HUES6 (cell line): Measurements from ENCODE around the gene PABPN1L.

Experiments
- H3K27ac ChIP-seq: 2 replicates; pipeline ENCODE4 v1.7.0; 2013; ENCODE audit warnings: low read depth, mild to moderate bottlenecking, low read length, inconsistent platforms
- H3K27me3 ChIP-seq: 2 replicates; pipeline ENCODE4 v1.6.1; 2013; ENCODE audit warnings: low read length; ENCODE audit not compliant: control insufficient read depth, insufficient read depth
- H3K36me3 ChIP-seq: 2 replicates; pipeline ENCODE4 v1.6.1; 2013; ENCODE audit warnings: low read length; ENCODE audit not compliant: control insufficient read depth, insufficient read depth
- H3K4me1 ChIP-seq: 2 replicates; pipeline ENCODE4 v1.6.1; 2013; ENCODE audit warnings: low read length; ENCODE audit not compliant: control insufficient read depth, insufficient read depth
- H3K4me3 ChIP-seq: 2 replicates; pipeline ENCODE4 v1.5.1; 2013; ENCODE audit warnings: low read depth, low read length
- H3K9ac ChIP-seq: one replicate; pipeline ENCODE4 v1.6.1; 2013; ENCODE audit warnings: mild to moderate bottlenecking, low read length
- H3K9me3 ChIP-seq: 2 replicates; pipeline ENCODE4 v1.6.1; 2013; ENCODE audit warnings: low read depth, low read length; ENCODE audit not compliant: control insufficient read depth, insufficient read depth

The PABPN1L gene

DNA sequence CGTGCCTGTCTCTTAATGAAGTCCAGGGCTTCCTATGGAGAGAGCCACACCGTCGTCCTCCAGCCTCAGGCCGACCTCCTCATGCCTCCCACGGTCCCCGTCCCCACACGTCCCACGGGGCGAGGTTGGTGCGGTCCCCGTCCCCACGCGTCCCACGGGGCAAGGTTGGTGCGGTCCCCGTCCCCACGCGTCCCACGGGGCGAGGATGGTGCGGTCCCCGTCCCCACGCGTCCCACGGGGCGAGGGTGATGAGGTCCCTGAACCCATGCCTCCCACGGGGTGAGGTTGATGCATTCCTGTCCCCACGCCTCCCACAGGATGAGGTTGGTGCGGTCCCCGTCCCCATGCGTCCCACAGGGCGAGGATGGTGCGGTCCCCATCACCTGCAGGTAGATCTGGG is 30.6 kb downstream of the PABPN1L start:
- Histone ChIP-seq H3K27me3 (no peaks in the 10 kb centered on the region), H3K4me3 (no peak overlapping the region), H3K27ac (no peak overlapping the region), H3K9ac (no peak overlapping the region), H3K36me3 (peaks cover 27% of the 10 kb centered on the region), H3K4me1 (no peaks in the 10 kb centered on the region), H3K9me3 (no peaks in the 10 kb centered on the region)

DNA sequence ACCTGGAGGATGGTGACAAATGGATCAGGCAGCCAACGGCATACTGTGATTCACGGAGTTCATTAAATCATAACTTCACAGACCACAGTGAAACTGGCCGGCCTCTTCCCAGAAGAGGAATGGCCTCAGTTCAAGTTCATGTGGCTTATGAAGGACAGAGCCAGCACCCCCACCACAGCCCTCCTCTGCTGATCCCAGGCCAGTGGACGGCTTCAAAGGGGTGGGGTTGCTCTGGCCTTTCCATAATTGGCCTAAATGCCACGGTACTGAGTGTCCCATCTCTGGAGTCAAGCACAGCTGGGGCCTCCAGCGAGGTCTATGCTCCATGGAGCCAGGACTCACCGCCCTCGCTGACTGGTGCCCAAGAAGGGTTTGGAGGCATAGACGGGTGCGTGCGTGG is 31.1 kb downstream of the PABPN1L start:
- Histone ChIP-seq H3K36me3 (peaks cover 23% of the 10 kb centered on the region), H3K27ac (no peak overlapping the region), H3K9ac (no peak overlapping the region), H3K4me1 (no peaks in the 10 kb centered on the region), H3K9me3 (no peaks in the 10 kb centered on the region), H3K4me3 (no peak overlapping the region), H3K27me3 (no peaks in the 10 kb centered on the region)

DNA sequence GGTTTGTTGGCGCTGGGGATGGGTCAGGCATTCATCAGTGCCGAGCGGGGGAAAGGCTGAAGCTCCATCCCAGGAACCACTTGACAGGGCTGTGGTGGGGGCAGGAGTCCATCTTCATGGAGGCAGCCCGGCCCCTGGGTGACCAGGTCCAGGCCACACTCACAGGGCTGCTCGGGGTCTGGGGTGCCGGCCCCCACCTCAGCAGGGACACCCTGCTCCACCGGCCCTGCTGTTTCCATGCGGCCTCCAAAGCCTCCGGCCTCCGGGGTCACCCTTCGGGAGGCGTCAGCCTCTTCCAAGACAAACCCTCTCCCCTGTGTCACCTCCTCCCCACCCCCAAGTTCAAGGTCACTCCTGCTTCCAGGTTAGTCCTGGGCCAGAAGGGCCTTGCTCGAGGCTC is 31.8 kb downstream of the PABPN1L start:
- H3K9ac ChIP-seq: no peak overlapping the region
- no peak overlapping the region for H3K4me3 ChIP-seq
- H3K27ac ChIP-seq: no peak overlapping the region
- H3K36me3 ChIP-seq: peaks cover 16% of the 10 kb centered on the region
- no peaks in the 10 kb centered on the region for H3K4me1 ChIP-seq
- H3K27me3 ChIP-seq: no peaks in the 10 kb centered on the region
- H3K9me3 ChIP-seq: no peaks in the 10 kb centered on the region

DNA sequence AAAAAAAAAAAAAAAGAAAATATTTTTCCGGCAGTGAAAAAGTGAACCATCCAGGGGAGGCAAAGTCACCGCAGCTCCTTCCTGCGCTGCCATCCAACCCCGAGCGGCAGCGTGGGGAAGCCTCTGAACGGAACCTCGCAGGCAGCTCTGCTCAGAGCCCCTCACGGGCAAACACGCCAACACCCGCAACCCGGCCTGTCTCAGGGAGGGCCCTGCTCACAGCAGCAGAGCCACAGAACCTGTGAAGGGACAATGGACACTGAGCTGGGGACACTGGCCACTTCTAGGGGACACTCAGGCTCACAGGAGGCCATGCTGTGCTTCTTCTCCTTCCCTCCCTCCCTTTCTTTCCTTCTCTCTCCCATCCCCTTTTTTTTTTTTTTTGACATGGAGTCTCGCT is 33.4 kb downstream of the PABPN1L start:
- Histone ChIP-seq H3K4me3 (no peak overlapping the region), H3K27ac (no peak overlapping the region), H3K27me3 (no peaks in the 10 kb centered on the region), H3K9ac (no peak overlapping the region), H3K4me1 (no peaks in the 10 kb centered on the region), H3K36me3 (peaks cover 11% of the 10 kb centered on the region), H3K9me3 (no peaks in the 10 kb centered on the region)

DNA sequence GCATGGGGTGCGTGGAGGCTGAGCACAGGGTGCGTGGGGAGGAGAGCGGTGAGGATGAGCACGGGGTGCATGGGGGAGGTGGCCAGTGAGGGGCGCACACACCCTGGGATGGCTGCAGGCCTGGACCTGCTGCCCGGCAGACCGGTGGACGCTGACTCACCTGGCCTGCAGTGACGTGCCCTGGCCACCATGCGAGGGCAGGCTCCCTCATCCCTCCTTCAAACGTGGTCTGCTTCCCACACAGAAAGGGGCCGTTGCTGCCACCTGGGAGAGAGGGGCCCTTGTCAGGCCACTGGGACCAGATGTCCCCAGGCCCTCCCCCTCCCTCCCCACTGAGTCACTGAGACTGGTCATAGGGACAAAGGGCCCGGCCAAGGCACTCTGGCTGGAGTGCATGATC is 34.6 kb downstream of the PABPN1L start:
- Histone ChIP-seq H3K27ac (no peak overlapping the region), H3K4me3 (no peak overlapping the region), H3K9me3 (no peaks in the 10 kb centered on the region), H3K36me3 (peaks cover 11% of the 10 kb centered on the region), H3K4me1 (no peaks in the 10 kb centered on the region), H3K9ac (no peak overlapping the region), H3K27me3 (no peaks in the 10 kb centered on the region)

DNA sequence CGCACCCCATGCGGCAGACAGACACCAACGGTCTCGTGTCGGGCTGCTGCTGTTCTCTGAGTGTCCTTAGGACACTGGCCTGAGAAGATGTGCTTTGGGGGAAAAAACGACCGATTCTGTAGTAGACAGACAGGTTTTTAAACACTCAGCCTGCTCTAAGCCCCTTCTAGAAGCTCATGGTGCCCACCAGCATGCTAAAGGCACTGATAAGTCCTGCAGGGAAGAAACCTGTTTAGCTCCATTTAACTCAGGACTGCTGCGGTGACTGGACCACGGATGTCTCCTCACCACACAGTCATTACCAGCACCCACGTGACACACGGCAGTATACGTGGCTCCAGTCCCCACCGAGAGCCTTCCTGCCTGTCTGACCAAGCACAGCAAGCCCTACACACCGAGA is 35.7 kb downstream of the PABPN1L start:
- Histone ChIP-seq H3K4me3 (no peak overlapping the region), H3K9me3 (no peaks in the 10 kb centered on the region), H3K27me3 (no peaks in the 10 kb centered on the region), H3K36me3 (peaks cover 11% of the 10 kb centered on the region), H3K4me1 (no peaks in the 10 kb centered on the region), H3K9ac (no peak overlapping the region), H3K27ac (no peak overlapping the region)

DNA sequence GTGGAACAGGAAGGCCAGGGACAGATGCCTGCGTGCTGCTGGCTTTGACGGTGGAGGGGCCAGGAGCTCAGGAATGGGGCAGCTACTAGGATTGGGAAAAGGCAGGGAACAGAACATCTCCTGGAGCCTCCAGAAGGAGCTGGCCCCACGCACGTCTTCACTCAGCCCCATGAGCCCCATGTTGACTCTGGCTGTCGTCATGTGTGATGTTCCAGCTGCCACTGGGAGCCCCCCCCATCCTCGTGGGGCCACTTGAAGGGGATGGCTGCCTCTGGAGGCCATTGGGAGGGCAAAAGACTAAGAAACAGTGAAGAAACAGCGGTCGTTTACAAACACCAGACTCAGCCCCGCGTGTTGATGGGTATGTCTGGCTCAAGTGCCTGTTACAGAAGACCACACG is 36.2 kb downstream of the PABPN1L start:
- H3K36me3 ChIP-seq: peaks cover 6% of the 10 kb centered on the region
- no peaks in the 10 kb centered on the region for H3K4me1 ChIP-seq

DNA sequence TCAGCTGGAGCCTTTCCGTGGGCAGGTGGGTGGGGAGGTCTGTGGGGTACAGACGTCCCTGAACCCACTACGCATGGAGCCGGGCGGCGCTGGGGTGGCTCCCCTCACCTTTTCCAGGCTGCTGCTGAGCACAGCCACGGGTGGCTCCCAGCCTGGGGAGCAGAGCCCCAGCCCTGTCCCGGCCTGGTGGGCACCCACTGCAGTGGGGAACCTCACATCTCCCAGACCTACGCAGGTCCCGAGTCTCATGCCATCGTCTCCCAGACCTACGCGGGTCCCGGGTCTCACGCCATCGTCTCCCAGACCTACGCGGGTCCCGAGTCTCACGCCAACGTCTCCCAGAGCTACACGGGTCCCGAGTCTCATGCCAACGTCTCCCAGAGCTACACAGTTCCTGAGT is 37.7 kb downstream of the PABPN1L start:
- H3K4me3 ChIP-seq: no peak overlapping the region
- peaks cover 4% of the 10 kb centered on the region; the same call in 1 of the 2 replicates for H3K36me3 ChIP-seq
- H3K27me3 ChIP-seq: no peaks in the 10 kb centered on the region
- H3K27ac ChIP-seq: no peak overlapping the region
- H3K9me3 ChIP-seq: no peaks in the 10 kb centered on the region
- H3K4me1 ChIP-seq: no peaks in the 10 kb centered on the region
- no peak overlapping the region for H3K9ac ChIP-seq

More for the DNA sequence above, 36.2 kb downstream of the PABPN1L start:
- H3K27me3 ChIP-seq: no peaks in the 10 kb centered on the region
- H3K9ac ChIP-seq: no peak overlapping the region
- H3K4me3 ChIP-seq: no peak overlapping the region
- H3K9me3 ChIP-seq: no peaks in the 10 kb centered on the region
- H3K27ac ChIP-seq: no peak overlapping the region

DNA sequence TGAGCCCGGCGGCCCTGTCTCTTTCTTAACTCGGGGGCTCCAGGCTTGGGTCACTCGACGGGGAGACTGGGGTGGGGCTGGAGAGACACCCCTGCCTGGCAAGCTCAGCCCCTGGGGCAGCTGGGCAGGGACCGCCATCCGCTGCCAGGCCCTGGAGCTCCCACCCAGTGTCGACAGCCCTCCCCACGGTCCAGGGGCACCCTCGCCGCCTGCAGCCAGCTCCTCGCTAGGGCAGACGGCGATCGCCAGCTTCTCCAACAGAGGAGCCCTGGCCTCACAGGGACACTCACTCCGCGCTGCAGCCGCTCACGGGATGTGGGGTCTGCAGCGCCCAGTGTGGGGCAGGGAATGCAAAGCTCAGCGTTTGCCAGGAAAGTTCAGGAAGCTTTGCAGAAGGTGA is 38.7 kb downstream of the PABPN1L start:
- H3K36me3 ChIP-seq: peaks cover 7% of the 10 kb centered on the region
- no peak overlapping the region for H3K4me3 ChIP-seq
- no peak overlapping the region for H3K9ac ChIP-seq
- H3K4me1 ChIP-seq: no peaks in the 10 kb centered on the region
- H3K9me3 ChIP-seq: no peaks in the 10 kb centered on the region
- no peak overlapping the region for H3K27ac ChIP-seq
- no peaks in the 10 kb centered on the region for H3K27me3 ChIP-seq

DNA sequence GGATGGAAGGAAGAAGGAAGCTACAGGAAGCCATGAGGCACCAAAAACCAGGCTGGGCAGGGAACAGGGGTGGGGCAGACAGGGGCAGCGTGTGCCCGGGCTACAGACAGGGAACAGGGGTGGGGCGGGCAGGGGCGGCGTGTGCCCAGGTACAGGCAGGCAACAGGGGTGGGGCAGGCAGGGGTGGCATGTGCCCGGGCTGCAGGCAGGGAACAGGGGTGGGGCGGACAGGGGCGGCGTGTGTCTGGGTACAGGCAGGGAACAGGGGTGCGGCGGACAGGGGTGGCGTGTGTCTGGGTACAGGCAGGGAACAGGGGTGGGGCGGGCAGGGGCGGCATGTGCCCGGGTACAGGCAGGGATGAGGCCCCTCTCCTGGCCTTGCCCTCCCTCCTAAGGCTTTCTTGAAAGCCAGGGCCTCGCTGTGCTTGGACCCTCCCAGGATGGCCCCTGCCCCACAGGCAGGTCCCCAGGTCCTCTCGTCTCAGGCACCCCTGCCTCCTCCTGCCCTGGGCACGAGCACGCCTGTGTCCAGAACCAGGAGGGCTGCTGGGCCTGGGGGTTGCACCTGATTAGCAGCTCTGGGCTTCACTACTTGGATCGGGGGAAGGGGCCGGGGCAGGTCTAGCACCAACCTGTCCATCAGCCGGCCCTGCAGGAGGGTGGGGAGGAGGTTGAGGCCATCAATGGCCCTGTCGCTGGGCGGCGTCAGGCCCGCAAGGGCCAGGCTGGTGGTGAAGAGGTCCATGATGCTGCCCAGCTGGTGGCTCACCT is 40.2 kb downstream of the PABPN1L start:
- peaks cover 7% of the 10 kb centered on the region for H3K36me3 ChIP-seq
- no peak overlapping the region for H3K4me3 ChIP-seq
- H3K9ac ChIP-seq: no peak overlapping the region
- no peaks in the 10 kb centered on the region for H3K9me3 ChIP-seq
- H3K27ac ChIP-seq: no peak overlapping the region
- H3K4me1 ChIP-seq: no peaks in the 10 kb centered on the region
- H3K27me3 ChIP-seq: no peaks in the 10 kb centered on the region

DNA sequence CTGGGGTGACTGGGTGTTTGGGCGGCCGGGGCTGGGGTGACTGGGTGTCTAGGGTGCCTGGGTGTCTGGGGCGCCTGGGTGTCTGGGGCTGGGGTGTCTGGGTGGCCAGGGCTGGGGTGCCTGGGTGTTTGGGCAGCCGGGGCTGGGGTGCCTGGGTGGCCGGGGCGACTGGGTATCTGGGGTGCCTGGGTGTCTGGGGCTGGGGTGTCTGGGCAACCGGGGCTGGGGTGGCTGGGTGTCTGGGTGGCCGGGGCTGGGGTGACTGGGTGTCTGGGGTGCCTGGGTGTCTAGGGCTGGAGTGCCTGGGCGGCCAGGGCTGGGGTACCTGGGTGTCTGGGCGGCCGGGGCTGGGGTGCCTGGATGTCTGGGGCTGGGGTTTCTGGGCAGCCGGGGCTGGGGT is 41.3 kb downstream of the PABPN1L start:
- no peaks in the 10 kb centered on the region for H3K4me1 ChIP-seq
- H3K4me3 ChIP-seq: no peak overlapping the region
- H3K9me3 ChIP-seq: no peaks in the 10 kb centered on the region
- peaks cover 7% of the 10 kb centered on the region for H3K36me3 ChIP-seq
- H3K27ac ChIP-seq: no peak overlapping the region
- no peak overlapping the region for H3K9ac ChIP-seq
- no peaks in the 10 kb centered on the region for H3K27me3 ChIP-seq
